Activated naive CD4-positive, alpha-beta T cell treated with anti-CD3 and anti-CD28 coated beads, Interleukin-2, amount 50 U/mL, for 24 hours (primary cell): ENCODE results near the gene C2.
"Not testable (repeated sequence)": the region's sequence is repeated elsewhere in the genome, so short reads cannot be mapped to it uniquely, and the experiment has no call there.

Experiments
- H3K27ac Mint-ChIP-seq: one replicate; pipeline ENCODE4 v1.8.0; 2021; ENCODE audit warnings: mild to moderate bottlenecking, mixed read lengths
- H3K27me3 Mint-ChIP-seq: one replicate; pipeline ENCODE4 v1.8.0; 2021; ENCODE audit warnings: mixed read lengths
- H3K36me3 Mint-ChIP-seq: one replicate; pipeline ENCODE4 v1.8.0; 2021; ENCODE audit warnings: mixed read lengths
- H3K4me1 Mint-ChIP-seq: one replicate; pipeline ENCODE4 v1.8.0; 2021; ENCODE audit warnings: mixed read lengths
- H3K4me3 Mint-ChIP-seq: one replicate; pipeline ENCODE4 v1.8.0; 2021; ENCODE audit warnings: mild to moderate bottlenecking, mixed read lengths
- H3K9me3 Mint-ChIP-seq: one replicate; pipeline ENCODE4 v1.8.0; 2021; ENCODE audit warnings: mixed read lengths

The C2 gene

DNA sequence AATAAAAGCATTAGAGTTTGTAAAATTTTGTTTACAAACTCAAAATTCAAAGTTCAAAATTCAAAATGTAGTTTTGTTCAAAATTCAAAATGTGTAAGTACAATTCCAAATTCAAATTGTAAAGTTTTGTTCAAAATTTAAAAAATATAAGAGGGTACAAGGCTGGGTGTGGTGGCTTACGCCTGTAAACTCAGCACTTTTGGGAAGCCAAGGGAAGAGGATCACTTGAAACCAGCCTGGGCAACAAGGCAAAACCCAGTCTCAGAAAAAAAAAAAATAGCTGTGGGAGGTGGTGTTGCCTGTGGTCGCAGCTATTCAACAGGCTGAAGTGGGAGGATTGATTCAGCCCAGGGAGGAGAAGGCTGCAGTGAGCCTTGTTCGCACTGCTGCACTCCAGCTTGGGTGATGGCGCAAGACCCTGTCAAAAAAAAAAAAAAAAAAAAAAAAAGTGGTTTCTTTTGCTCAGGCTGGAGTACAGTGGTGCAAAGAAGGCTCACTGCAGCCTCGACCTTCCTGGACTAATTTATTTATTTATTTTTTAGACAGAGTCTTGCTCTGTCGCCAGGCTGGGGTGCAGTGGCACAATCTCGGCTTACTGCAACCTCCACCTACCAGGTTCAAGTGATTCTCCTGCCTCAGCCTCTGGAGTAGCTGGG is 20.2 kb upstream of the C2 start:
- no peaks in the 10 kb centered on the region for H3K36me3 Mint-ChIP-seq
- H3K27me3 Mint-ChIP-seq = no peaks in the 10 kb centered on the region
- no peaks in the 10 kb centered on the region for H3K9me3 Mint-ChIP-seq
- H3K27ac Mint-ChIP-seq = no peak overlapping the region
- peaks cover 12% of the 10 kb centered on the region for H3K4me1 Mint-ChIP-seq
- H3K4me3 Mint-ChIP-seq = no peak overlapping the region

DNA sequence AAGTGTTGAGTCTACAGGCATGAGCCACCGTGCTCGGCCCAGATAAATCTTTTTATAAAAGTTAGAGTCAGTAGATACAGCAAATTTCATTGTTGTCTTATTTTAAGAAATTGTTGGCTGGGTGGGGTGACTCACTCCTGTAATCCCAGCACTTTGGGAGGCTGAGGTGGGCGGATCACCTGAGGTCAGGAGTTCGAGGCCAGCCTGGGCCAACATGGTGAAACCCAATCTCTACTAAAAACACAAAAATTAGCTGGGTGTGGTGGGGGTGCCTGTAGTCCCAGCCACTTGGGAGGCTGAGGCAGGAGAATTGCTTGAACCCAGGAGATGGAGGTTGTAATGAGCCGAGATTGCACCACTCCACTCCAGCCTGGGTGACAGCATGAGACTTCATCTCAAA is 19.3 kb upstream of the C2 start:
- not testable (repeated sequence) for H3K27me3 Mint-ChIP-seq, H3K36me3 Mint-ChIP-seq, H3K9me3 Mint-ChIP-seq, H3K27ac Mint-ChIP-seq, H3K4me1 Mint-ChIP-seq, H3K4me3 Mint-ChIP-seq

DNA sequence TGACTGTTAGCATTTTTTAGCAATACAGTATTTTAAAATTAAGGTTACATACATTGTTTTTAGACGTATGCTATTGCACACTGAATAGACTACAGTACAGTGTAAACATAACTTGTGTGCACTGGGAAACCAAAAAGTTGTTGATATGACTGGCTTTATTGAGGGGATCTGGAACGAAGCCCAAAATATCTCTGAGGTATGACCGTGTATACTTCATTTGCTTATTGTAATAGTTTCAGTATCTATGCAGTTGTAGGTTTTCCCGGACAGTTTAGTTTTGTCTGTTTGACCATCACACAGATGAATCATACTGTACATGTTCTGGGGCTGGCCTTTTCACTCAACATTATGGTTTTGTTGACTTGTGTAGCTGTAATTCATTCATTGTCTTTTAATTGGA is 18.7 kb upstream of the C2 start:
- no peak overlapping the region for H3K27ac Mint-ChIP-seq
- no peak overlapping the region for H3K4me3 Mint-ChIP-seq
- H3K36me3 Mint-ChIP-seq = no peaks in the 10 kb centered on the region
- no peaks in the 10 kb centered on the region for H3K27me3 Mint-ChIP-seq
- H3K9me3 Mint-ChIP-seq = no peaks in the 10 kb centered on the region
- H3K4me1 Mint-ChIP-seq = peaks cover 3% of the 10 kb centered on the region

DNA sequence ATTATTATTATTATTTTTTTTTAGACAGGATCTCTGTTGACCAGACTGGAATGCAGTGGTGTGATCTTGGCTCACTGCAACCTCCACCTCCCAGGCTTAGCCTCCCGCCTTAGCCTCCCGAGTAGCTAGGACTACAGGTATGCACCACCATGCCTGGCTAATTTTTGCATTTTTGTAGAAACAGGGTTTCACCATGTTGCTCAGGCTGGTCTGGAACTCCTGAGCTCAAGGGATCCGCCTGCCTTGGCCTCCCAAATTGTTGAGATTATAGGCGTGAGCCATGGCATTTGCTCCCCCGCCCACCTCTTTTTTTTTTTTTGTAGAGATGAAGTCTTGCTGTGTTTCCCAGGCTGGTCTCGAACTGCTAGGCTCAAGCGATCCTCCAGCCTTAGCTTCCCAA is 18.2 kb upstream of the C2 start:
- not testable (repeated sequence) for H3K4me3 Mint-ChIP-seq, H3K27me3 Mint-ChIP-seq, H3K9me3 Mint-ChIP-seq, H3K4me1 Mint-ChIP-seq, H3K27ac Mint-ChIP-seq, H3K36me3 Mint-ChIP-seq

DNA sequence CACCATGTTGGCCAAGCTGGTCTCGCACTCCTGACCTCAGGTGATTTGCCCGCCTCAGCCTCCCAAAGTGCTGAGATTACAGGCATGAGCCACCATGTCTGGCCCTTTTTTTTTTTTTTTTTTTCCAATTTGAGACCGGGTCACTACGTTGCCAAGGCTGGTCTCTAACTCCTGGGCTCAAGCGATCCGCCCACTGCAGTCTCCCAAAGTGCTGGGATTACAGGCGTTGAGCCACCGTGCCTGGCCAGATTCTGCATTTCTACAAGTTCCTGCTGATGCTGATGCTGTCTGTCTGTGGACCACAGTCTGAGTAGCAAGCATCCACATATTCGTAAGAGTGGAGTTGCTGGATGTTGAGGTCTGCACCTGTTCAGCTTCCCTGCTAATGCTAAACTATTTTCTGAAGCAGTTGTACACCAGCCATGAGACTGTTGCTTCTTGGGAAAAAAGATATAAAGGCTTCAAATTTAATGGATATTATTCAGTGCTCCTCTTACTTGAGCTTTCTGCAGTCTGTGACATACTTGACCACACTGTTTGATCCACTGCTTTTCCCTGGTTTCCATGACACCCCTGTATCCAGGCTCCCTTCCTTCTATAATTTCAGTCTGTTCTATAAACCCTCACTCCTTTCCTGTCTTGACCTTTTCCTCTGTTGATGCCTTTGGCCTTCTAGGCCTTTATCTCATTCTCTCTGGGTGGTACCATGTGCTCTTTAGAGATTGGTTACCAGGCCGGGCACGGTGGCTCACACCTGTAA is 15.5 kb upstream of the C2 start:
- peaks cover 3% of the 10 kb centered on the region for H3K4me1 Mint-ChIP-seq
- no peak overlapping the region for H3K27ac Mint-ChIP-seq
- no peaks in the 10 kb centered on the region for H3K9me3 Mint-ChIP-seq
- H3K27me3 Mint-ChIP-seq = no peaks in the 10 kb centered on the region
- no peaks in the 10 kb centered on the region for H3K36me3 Mint-ChIP-seq
- no peak overlapping the region for H3K4me3 Mint-ChIP-seq

DNA sequence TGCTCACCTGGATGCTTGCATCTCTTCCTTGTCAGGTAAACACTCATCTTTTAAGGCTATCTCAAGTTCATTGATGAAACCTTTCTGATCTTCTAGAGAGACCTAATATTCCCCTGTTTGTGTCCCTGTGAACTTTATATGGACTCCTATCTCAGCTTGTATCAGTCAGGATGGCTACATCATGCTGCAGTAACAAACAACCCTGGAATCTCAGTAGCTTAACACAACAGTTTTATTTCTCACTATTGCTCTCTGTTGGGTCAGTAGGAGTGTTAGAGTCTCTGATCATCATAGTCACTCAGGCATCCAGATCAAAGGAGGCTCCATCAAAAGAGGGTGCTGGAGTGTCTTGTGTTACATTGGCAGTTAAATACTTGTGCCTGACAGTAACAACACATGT is 12.2 kb upstream of the C2 start:
- H3K36me3 Mint-ChIP-seq = no peaks in the 10 kb centered on the region
- no peak overlapping the region for H3K27ac Mint-ChIP-seq
- H3K9me3 Mint-ChIP-seq = no peaks in the 10 kb centered on the region
- no peaks in the 10 kb centered on the region for H3K27me3 Mint-ChIP-seq
- H3K4me1 Mint-ChIP-seq = peaks cover under 1% of the 10 kb centered on the region
- H3K4me3 Mint-ChIP-seq = no peak overlapping the region

DNA sequence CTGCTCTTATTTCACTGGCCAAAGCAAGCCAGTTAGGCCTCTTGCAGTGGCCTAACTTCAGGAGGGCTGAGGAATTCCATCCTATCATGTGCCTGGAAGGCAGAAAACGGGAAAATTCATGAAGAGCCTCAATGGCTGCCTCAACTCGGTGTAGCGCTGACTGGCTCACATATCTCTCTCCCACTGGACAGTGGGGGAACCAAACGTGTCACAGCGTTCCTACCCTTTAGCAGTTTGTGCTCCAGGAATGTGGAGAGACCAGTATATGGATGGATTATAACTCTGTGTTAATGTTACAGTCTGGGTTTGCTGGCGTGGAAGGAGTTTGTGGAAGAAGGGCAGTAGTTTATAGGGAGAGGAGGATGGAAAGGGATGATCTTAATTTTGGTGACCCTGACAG is 11.8 kb upstream of the C2 start:
- Mint-ChIP-seq H3K4me3 (no peak overlapping the region), H3K27me3 (no peaks in the 10 kb centered on the region), H3K36me3 (no peaks in the 10 kb centered on the region), H3K9me3 (no peaks in the 10 kb centered on the region), H3K4me1 (no peaks in the 10 kb centered on the region), H3K27ac (no peak overlapping the region)

DNA sequence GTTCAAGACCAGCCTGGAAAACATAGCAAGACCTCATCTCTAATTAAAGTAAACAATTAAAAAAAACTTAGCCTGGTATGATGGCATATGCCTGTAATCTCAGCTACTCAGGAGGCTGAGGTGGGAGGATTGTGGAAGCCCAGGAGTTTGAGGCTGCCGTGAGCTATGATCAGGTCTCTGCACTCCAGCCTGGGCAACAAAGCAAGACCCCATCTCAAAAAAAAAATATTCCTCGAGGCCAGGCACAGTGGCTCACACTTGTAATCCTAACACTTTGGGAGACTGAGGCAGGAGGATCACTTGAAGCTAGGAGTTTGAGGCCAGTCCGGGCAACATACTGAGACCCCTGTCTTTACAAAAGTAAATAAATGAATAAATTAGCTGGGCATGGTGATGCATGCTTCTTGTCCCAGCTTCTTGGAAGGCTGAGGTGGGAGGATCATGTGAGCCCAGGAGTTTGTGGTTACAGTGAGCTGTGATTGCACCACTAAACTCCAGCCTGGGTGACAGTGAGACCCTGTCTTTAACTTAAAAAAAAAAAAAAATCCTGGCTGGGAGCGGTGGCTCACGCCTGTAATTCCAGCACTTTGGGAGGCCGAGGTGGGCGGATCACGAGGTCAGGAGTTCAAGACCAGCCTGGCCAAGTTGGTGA is 9.3 kb upstream of the C2 start:
- H3K27me3 Mint-ChIP-seq = no peaks in the 10 kb centered on the region
- H3K9me3 Mint-ChIP-seq = no peaks in the 10 kb centered on the region
- H3K36me3 Mint-ChIP-seq = no peaks in the 10 kb centered on the region
- no peaks in the 10 kb centered on the region for H3K4me1 Mint-ChIP-seq
- no peak overlapping the region for H3K27ac Mint-ChIP-seq
- H3K4me3 Mint-ChIP-seq = no peak overlapping the region

DNA sequence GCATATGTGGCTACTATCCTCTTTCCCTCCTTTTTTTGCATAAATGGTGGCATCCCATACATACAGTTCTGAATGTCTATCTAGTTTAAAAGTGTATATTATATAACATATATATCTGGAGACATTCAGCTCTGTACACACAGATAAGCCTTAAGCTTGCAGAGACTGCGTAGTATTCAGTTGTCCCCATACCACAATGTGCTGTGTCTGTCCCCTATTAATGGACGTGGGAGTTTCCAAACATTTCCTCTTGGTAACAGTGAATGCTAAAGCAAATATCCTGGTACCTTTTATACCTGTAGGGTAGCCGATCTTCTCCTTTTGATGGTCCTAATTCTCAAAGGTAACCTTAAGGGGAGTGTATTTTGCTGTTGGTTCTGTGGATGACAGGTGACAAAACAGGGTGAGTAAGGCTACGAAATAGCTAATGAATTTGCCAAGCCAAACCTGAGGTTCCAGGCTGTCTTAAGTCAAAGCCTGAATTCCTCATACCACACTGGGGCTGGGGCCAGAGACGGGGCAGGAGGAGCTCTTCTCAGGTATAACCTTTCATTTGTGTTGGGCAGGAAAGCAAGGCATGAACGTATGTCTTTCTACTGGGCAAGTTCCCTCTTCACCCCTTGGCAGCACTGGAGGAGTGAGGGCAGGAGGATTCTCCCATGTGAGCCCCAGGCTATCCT is 7.8 kb upstream of the C2 start:
- Mint-ChIP-seq H3K9me3 (no peaks in the 10 kb centered on the region), H3K4me1 (no peaks in the 10 kb centered on the region), H3K36me3 (no peaks in the 10 kb centered on the region), H3K4me3 (no peak overlapping the region), H3K27me3 (no peaks in the 10 kb centered on the region), H3K27ac (no peak overlapping the region)

DNA sequence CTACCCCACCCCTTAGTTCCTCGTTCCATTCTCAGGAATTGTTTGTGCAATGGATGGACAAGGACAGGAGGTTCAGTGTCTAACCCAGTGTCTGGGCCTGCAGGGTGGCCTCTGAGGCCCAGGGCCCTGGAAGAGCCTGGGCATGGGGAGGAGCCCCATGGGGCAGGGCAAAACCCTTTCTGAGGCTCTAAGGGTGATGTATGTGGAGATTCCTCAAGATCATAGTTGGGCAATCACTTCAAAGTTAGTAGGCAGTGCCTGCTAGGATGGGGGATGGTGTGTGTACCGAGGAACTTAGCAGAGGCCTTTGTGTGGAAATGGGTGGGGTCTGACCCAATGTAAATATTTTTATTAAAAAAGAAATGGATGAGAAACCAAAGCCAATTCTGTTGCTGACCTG is 6.7 kb upstream of the C2 start:
- no peaks in the 10 kb centered on the region for H3K27me3 Mint-ChIP-seq
- no peaks in the 10 kb centered on the region for H3K4me1 Mint-ChIP-seq
- no peak overlapping the region for H3K4me3 Mint-ChIP-seq
- no peaks in the 10 kb centered on the region for H3K36me3 Mint-ChIP-seq
- no peaks in the 10 kb centered on the region for H3K9me3 Mint-ChIP-seq
- H3K27ac Mint-ChIP-seq = no peak overlapping the region

DNA sequence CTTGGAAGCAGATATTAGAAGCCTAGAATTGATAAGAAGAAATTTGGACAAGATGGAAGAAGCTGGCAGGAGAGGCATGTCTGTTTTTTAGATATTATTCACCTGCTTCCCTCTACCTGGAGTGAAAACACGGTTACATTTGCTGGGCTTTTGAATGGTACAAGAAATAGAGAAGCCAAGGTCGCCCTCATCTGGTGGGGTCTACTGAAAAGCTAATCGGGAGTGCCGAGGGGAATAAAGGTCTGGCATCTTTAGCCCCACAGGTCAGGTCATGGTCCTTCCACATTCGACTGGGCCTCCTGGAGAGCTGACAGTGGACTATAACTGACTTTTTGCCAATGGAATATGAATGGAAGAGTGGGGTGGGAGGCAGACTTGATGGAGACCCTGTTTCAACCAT is 4.6 kb upstream of the C2 start:
- H3K4me1 Mint-ChIP-seq = no peaks in the 10 kb centered on the region
- H3K36me3 Mint-ChIP-seq = no peaks in the 10 kb centered on the region
- no peak overlapping the region for H3K4me3 Mint-ChIP-seq
- H3K27me3 Mint-ChIP-seq = no peaks in the 10 kb centered on the region
- no peaks in the 10 kb centered on the region for H3K9me3 Mint-ChIP-seq
- H3K27ac Mint-ChIP-seq = peak overlapping the region; percentile 73

DNA sequence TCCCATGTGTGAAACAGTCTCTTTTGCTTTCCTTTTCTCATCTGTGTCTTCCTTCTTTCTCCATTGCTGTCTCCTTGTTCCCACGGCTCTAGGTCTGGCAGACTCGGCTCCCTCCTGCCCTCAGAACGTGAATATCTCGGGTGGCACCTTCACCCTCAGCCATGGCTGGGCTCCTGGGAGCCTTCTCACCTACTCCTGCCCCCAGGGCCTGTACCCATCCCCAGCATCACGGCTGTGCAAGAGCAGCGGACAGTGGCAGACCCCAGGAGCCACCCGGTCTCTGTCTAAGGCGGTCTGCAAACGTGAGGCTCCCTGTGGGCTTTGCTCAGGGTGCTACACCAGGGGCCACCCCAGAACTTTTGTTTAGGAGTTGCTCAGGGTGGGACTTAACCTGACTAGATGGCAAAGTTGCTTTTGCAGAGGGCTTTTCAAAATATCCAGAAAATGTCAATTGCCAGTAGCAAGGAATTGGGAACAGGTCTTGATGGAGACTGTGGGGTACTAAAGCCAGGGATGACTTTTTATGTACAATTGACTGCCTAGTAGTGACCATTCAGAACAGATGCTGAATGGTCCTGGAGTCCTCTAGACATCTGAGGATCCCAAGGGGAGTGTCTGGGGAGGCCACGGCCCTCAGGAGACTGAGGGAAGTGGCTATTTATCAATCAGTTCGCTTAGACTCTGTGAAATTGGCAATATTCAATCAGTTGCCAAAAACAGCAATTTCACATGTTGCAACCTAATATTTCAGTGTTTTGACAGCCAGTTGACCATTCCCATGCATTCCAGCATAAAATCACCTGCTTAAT is 550 bp downstream of the C2 start:
- Mint-ChIP-seq H3K27me3 (peaks cover 2% of the 10 kb centered on the region), H3K4me1 (no peaks in the 10 kb centered on the region), H3K4me3 (no peak overlapping the region), H3K9me3 (no peaks in the 10 kb centered on the region), H3K36me3 (no peaks in the 10 kb centered on the region), H3K27ac (no peak overlapping the region)

DNA sequence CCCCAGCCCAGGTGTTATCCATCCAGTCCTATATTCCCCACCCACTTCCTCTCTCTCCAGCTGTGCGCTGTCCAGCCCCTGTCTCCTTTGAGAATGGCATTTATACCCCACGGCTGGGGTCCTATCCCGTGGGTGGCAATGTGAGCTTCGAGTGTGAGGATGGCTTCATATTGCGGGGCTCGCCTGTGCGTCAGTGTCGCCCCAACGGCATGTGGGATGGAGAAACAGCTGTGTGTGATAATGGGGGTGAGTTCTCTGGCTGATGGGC is 1.1 kb downstream of the C2 start:
- Mint-ChIP-seq H3K4me1 (no peaks in the 10 kb centered on the region), H3K27ac (no peak overlapping the region), H3K36me3 (no peaks in the 10 kb centered on the region), H3K4me3 (no peak overlapping the region), H3K27me3 (peaks cover 3% of the 10 kb centered on the region), H3K9me3 (no peaks in the 10 kb centered on the region)

DNA sequence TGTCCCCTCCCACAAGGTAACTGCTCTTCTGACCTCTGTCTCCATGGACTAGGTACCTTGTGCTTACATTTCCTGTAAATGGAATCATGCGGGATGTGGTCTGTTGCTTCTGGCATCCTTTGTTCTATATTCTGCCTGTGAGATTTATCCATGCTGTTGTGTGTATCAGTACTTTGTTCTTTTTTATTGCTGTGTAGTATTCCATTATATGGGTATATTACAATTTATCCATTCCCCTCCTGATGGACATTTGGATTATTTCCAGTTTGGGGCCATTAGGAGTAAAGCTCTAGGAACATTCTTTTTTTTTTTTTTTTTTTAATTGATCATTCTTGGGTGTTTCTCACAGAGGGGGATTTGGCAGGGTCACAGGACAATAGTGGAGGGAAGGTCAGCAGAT is 3.4 kb downstream of the C2 start:
- H3K9me3 Mint-ChIP-seq = no peaks in the 10 kb centered on the region
- H3K36me3 Mint-ChIP-seq = no peaks in the 10 kb centered on the region
- no peaks in the 10 kb centered on the region for H3K4me1 Mint-ChIP-seq
- H3K4me3 Mint-ChIP-seq = no peak overlapping the region
- no peak overlapping the region for H3K27ac Mint-ChIP-seq
- H3K27me3 Mint-ChIP-seq = peaks cover 3% of the 10 kb centered on the region

DNA sequence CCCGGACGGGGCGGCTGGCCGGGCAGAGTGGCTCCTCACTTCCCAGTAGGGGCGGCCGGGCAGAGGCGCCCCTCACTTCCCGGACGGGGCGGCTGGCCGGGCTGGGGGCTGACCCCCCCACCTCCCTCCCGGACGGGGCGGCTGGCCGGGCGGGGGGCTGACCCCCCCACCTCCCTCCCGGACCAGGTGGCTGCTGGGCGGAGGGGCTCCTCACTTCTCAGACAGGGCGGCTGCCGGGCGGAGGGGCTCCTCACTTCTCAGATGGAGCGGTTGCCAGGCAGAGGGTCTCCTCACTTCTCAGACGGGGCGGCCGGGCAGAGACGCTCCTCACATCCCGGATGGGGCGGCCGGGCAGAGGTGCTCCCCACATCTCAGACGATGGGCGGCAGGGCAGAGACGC is 4.6 kb downstream of the C2 start:
- H3K4me1 Mint-ChIP-seq, H3K9me3 Mint-ChIP-seq, H3K36me3 Mint-ChIP-seq, H3K27ac Mint-ChIP-seq, H3K27me3 Mint-ChIP-seq, H3K4me3 Mint-ChIP-seq: not testable (repeated sequence)

DNA sequence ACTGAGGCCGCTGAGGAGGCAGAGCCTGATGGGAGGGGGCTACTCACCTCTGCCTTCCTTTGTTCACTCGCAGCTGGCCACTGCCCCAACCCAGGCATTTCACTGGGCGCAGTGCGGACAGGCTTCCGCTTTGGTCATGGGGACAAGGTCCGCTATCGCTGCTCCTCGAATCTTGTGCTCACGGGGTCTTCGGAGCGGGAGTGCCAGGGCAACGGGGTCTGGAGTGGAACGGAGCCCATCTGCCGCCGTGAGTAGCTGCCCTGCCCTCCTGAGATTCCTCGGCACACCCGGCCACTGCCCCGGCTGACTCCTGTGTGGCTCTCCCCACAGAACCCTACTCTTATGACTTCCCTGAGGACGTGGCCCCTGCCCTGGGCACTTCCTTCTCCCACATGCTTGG is 6.0 kb downstream of the C2 start:
- Mint-ChIP-seq H3K27me3 (peaks cover 3% of the 10 kb centered on the region), H3K27ac (no peak overlapping the region), H3K36me3 (no peaks in the 10 kb centered on the region), H3K9me3 (no peaks in the 10 kb centered on the region), H3K4me3 (no peak overlapping the region), H3K4me1 (no peaks in the 10 kb centered on the region)
